Measurements from ENCODE around the gene CAMTA1. TPM values are rescaled to one million over a fixed set of nuclear protein-coding genes. Genes with fewer than 3 reads are reported as not detected.

CAMTA1 gene
- total RNA-seq, 1 experiment from 2014 or later = 69.5 TPM

DNA sequence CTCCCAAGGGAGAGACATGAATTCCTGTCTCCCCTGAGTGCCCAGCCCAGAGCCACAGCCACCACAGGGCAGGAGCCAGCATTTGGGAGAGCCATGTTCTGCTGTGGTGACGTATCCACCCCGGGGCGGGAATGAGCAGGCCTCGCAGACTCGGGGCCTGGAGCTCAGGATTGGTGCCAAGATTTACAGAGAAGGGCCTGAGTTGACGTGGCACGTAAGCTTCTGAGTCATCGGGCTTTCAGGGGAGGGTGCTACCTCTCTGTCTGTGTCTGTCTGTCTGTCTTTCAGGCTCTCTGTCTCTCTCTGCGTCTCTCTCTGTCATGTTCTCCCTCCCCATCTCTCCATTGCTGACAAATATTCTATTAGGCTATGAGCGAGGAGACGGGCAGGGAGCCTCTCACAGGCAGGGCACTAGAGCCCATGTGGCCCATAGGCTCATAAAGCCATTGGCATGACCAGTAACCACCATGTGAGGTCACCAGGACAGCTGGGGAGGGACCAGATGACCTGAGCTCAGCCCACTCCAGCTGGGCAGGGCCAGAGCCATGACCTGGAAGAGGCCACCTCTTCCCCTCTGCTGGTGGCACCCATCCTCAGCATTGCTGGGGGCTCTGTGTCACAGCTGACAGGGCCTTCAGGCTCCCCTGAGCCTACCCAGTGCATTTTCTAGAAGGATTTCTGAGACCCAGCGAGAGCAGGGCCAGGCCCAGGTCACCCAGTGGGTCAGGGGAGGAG lies 685.8 kb downstream of the CAMTA1 start:
- ChIA-PET POLR2A (interaction anchor here (0.8 to 1.5 kb wide), 2 partner anchors 8 to 14 kb away, joined by 3 read pairs; no protein-coding TSS in a partner anchor), CTCF (interaction anchor here (1.0 to 1.3 kb wide), 4 partner anchors 17 to 428 kb away, joined by 3 to 5 read pairs (median 4); no protein-coding TSS in a partner anchor), RAD21 (ENCODE audit: low non-redundant PET in 1 of 2, low total read pairs in 2 of 2, uncharacterized antibody in 2 of 2, unreplicated experiment in 2 of 2) (no interaction called here)
- Histone ChIP-seq H3K9me3 (ENCODE audit: control insufficient read depth in 1 of 2, insufficient read depth in 1 of 2, low read depth in 1 of 2, low read length in 2 of 2) (no peaks in the 10 kb centered on the region), H2AFZ (ENCODE audit: low read depth, low read length, poor library complexity, severe bottlenecking) (peak overlapping the region; percentile 50), H3K9me2 (ENCODE audit: insufficient read depth) (no peaks in the 10 kb centered on the region), H3K27me3 (ENCODE audit: insufficient read depth, low read length) (no peaks in the 10 kb centered on the region), H3K79me2 (ENCODE audit: insufficient read depth, low read length) (no peaks in the 10 kb centered on the region), H3K4me1 (ENCODE audit: control insufficient read depth in 1 of 2, insufficient read depth in 2 of 2, low read length in 2 of 2) (peaks cover 23 to 38% of the 10 kb centered on the region in 2 experiments), H3K36me3 (ENCODE audit: control insufficient read depth in 1 of 2, insufficient read depth in 2 of 2, low read length in 2 of 2) (no peaks in the 10 kb centered on the region), H3K9ac (ENCODE audit: low read length) (peak overlapping the region; percentile 53), H4K20me1 (ENCODE audit: insufficient read depth) (no peaks in the 10 kb centered on the region), H3K27ac (ENCODE audit: low read depth, low read length) (peak overlapping the region; percentile 39), H3K4me2 (ENCODE audit: low read length) (peak overlapping the region; percentile 66), H3K4me3 (replicated peaks in 1 of 2; ENCODE audit: low read depth in 1 of 2, low read length in 2 of 2) (peak overlapping the region in 1 of 2 experiments; percentile 25; a peak in 2 of 4 replicates)
- ATAC-seq (peak; percentile 90), DNase-seq (ENCODE audit: low read depth, low spot score) (peak; percentile 90)
- intact Hi-C loops (cut with micrococcal nuclease) = loop anchor here (10.0 kb wide), 1 partner anchor 246 kb away; no protein-coding TSS in a partner anchor
- BruUV-seq (replicated peaks) = no TSS peak
- no peak; the same call in 1 of the 2 replicates for TF ChIP-seq JUND (IDR thresholded peaks at IDR 0.05)
- no peak for TF ChIP-seq ZBTB33 (IDR thresholded peaks at IDR 0.05; ENCODE audit: extremely low read depth, insufficient replicate concordance, low read length)
- no peak for TF ChIP-seq RAD21 (IDR thresholded peaks at IDR 0.05; ENCODE audit: low read depth)
- TF ChIP-seq, protein P1, sequence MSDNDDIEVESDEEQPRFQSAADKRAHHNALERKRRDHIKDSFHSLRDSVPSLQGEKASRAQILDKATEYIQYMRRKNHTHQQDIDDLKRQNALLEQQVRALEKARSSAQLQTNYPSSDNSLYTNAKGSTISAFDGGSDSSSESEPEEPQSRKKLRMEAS (IDR thresholded peaks at IDR 0.05) = peak; percentile 86
- no peak for TF ChIP-seq EGR1 (IDR thresholded peaks at IDR 0.05; ENCODE audit: low read depth)
- TF ChIP-seq, protein P2, sequence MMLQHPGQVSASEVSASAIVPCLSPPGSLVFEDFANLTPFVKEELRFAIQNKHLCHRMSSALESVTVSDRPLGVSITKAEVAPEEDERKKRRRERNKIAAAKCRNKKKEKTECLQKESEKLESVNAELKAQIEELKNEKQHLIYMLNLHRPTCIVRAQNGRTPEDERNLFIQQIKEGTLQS (IDR thresholded peaks at IDR 0.05) = no peak
- TF ChIP-seq EZH2 (IDR thresholded peaks at IDR 0.05) = no peak
- TF ChIP-seq ZNF274 (IDR thresholded peaks at IDR 0.05; ENCODE audit: low read depth, low read length) = no peak
- TF ChIP-seq CBX3 (IDR thresholded peaks at IDR 0.05; ENCODE audit: low read depth) = no peak
- TF ChIP-seq, protein P3, sequence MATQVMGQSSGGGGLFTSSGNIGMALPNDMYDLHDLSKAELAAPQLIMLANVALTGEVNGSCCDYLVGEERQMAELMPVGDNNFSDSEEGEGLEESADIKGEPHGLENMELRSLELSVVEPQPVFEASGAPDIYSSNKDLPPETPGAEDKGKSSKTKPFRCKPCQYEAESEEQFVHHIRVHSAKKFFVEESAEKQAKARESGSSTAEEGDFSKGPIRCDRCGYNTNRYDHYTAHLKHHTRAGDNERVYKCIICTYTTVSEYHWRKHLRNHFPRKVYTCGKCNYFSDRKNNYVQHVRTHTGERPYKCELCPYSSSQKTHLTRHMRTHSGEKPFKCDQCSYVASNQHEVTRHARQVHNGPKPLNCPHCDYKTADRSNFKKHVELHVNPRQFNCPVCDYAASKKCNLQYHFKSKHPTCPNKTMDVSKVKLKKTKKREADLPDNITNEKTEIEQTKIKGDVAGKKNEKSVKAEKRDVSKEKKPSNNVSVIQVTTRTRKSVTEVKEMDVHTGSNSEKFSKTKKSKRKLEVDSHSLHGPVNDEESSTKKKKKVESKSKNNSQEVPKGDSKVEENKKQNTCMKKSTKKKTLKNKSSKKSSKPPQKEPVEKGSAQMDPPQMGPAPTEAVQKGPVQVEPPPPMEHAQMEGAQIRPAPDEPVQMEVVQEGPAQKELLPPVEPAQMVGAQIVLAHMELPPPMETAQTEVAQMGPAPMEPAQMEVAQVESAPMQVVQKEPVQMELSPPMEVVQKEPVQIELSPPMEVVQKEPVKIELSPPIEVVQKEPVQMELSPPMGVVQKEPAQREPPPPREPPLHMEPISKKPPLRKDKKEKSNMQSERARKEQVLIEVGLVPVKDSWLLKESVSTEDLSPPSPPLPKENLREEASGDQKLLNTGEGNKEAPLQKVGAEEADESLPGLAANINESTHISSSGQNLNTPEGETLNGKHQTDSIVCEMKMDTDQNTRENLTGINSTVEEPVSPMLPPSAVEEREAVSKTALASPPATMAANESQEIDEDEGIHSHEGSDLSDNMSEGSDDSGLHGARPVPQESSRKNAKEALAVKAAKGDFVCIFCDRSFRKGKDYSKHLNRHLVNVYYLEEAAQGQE (IDR thresholded peaks at IDR 0.05; ENCODE audit: low read depth) = no peak
- peak; percentile 62; the same call in 1 of the 2 replicates for TF ChIP-seq POLR2AphosphoS5 (IDR thresholded peaks at IDR 0.05; ENCODE audit: low read depth, low read length)
- TF ChIP-seq SP1 (IDR thresholded peaks at IDR 0.05; ENCODE audit: low read depth) = no peak; the same call in 1 of the 2 replicates
- TF ChIP-seq EZH2phosphoT487 (IDR thresholded peaks at IDR 0.05; ENCODE audit: borderline replicate concordance) = no peak
- no peak for TF ChIP-seq POLR2A (IDR thresholded peaks at IDR 0.05; ENCODE audit: borderline replicate concordance, extremely low read depth, insufficient read depth, insufficient read length)
- TF ChIP-seq CEBPB (IDR thresholded peaks at IDR 0.05; ENCODE audit: low read depth) = no peak
- TF ChIP-seq TCF7L2 (IDR thresholded peaks at IDR 0.05; ENCODE audit: borderline replicate concordance, extremely low read depth, insufficient read depth, insufficient read length) = peak; percentile 52
- TF ChIP-seq SIN3A (IDR thresholded peaks at IDR 0.05; ENCODE audit: low read depth) = no peak
- no peak for TF ChIP-seq SRF (IDR thresholded peaks at IDR 0.05; ENCODE audit: low read depth)
- TF ChIP-seq FOSL1 (IDR thresholded peaks at IDR 0.05; ENCODE audit: low read depth) = peak; percentile 92

Measured in HCT116 (cell line).